HepG2 (cell line): ENCODE measurements around the gene NELL1. TPM values are rescaled to one million over a fixed set of nuclear protein-coding genes. Genes with fewer than 3 reads are reported as not detected.

Experiments
- ATAC-seq: fragments of 200-7000 bp; cut with Tn5 transposase; 3 replicates; pipeline ENCODE4 v1.9.1; 2020; ENCODE audit warnings: mild to moderate bottlenecking, moderate library complexity
- BruUV-seq: library from RNA; stranded (reverse); fragments of 400-500 nt; replicated peaks from 2 replicates; lab custom pipeline; 2021; lab: Mats Ljungman, UMichigan
- CTCF ChIA-PET: fragments of 300-600 bp; formaldehyde crosslinking; extraction: SDS; loops from one replicate; lab custom pipeline; 2021; ENCODE audit warnings: low total read pairs, inconsistent platforms, low intra/inter-chr PET ratio; lab: Yijun Ruan, JAX
- POLR2A ChIA-PET: fragments of 350-600 bp; sonication (Branson Sonifier 250); formaldehyde crosslinking; loops from one replicate; lab custom pipeline; 2020; ENCODE audit warnings: antibody characterized with exemption, inconsistent platforms; lab: Yijun Ruan, JAX
- DNase-seq: peaks from one replicate; pipeline ENCODE4 v3.0.0-alpha.2; 2015; ENCODE audit warnings: low spot score
- FAIRE-seq: peaks from 3 replicates; lab custom pipeline; 2011; peaks lifted over from hg19 to GRCh38; lab: Jason Lieb, UNC
- H2AFZ ChIP-seq: one replicate; pipeline ENCODE4 v1.6.1; 2011; ENCODE audit warnings: low read length, inconsistent platforms
- H3K27ac ChIP-seq: fragments of 300-600 bp; 3 replicates; pipeline ENCODE4 v1.8.0; 2011; ENCODE audit warnings: mixed run types, mild to moderate bottlenecking, mixed read lengths, low read length, inconsistent platforms; ENCODE audit not compliant: insufficient read depth; ENCODE audit errors: extremely low read length
- H3K27me3 ChIP-seq, 2 experiments: fragments of 200-600 bp in 1 of 2; 2 replicates in 1 of 2; 3 replicates in 1 of 2; pipeline versions ENCODE4 v1.6.0 to v1.8.0; 2011; ENCODE audit warnings: low read length in 2 of 2, mild to moderate bottlenecking in 2 of 2, moderate library complexity in 2 of 2, inconsistent platforms in 1 of 2; ENCODE audit not compliant: insufficient read depth in 2 of 2, control insufficient read depth in 1 of 2
- H3K36me3 ChIP-seq, 2 experiments: fragments of 200-600 bp in 1 of 2; replicated peaks in 1 of 2; 2 replicates in 1 of 2; 3 replicates in 1 of 2; pipeline versions ENCODE4 v1.5.1 to v1.8.0; 2011; ENCODE audit warnings: low read length in 2 of 2, inconsistent platforms in 1 of 2; ENCODE audit not compliant: insufficient read depth in 2 of 2, control insufficient read depth in 1 of 2
- H3K4me1 ChIP-seq: 2 replicates; pipeline ENCODE4 v1.5.1; 2012; ENCODE audit warnings: low read length, inconsistent platforms; ENCODE audit not compliant: insufficient read depth
- H3K4me2 ChIP-seq: 2 replicates; pipeline ENCODE4 v1.6.0; 2011; ENCODE audit warnings: low read depth, low read length, inconsistent platforms
- H3K4me3 ChIP-seq, 3 experiments: fragments of 200-600 bp in 1 of 3; sonication (generic), shearing (Covaris generic) in 1 of 3; replicated peaks in 1 of 3; 2 replicates each; pipeline ENCODE4 v1.5.1; 2011 to 2016; ENCODE audit warnings: low read length in 3 of 3, inconsistent platforms in 2 of 3, low read depth in 2 of 3, mild to moderate bottlenecking in 2 of 3, control low read depth in 1 of 3, mixed read lengths in 1 of 3; ENCODE audit not compliant: insufficient read depth in 1 of 3
- H3K79me2 ChIP-seq: one replicate; pipeline ENCODE4 v1.6.1; 2011; ENCODE audit warnings: low read length, inconsistent platforms; ENCODE audit not compliant: insufficient read depth
- H3K9ac ChIP-seq: 2 replicates; pipeline ENCODE4 v1.6.0; 2011; ENCODE audit warnings: mild to moderate bottlenecking, low read depth, low read length, inconsistent platforms; ENCODE audit not compliant: insufficient read depth
- H3K9me3 ChIP-seq: 2 replicates; pipeline ENCODE4 v1.5.1; 2012; ENCODE audit warnings: mild to moderate bottlenecking, low read length
- H4K20me1 ChIP-seq: 2 replicates; pipeline ENCODE4 v1.6.0; 2011; ENCODE audit warnings: inconsistent platforms, mild to moderate bottlenecking, low read length, moderate library complexity; ENCODE audit not compliant: insufficient read depth
- ARNTL ChIP-seq: sonication (generic); formaldehyde crosslinking; IDR thresholded peaks from 2 replicates; pipeline ENCODE4 v1.4.0; 2020; ENCODE audit warnings: mild to moderate bottlenecking, missing genetic modification reagents
- CBFB ChIP-seq: sonication (generic); formaldehyde crosslinking; IDR thresholded peaks from 2 replicates; pipeline ENCODE4 v1.4.0; 2020; ENCODE audit warnings: missing genetic modification reagents
- MAF1 ChIP-seq: sonication (generic); formaldehyde crosslinking; IDR thresholded peaks from 2 replicates; pipeline ENCODE4 v1.5.0; 2020; ENCODE audit warnings: missing genetic modification reagents, borderline replicate concordance
- MTF2 ChIP-seq: sonication (generic); formaldehyde crosslinking; IDR thresholded peaks from 2 replicates; pipeline ENCODE4 v1.5.0; 2020; ENCODE audit warnings: missing genetic modification reagents, borderline replicate concordance
- NFE2L2 ChIP-seq: fragments of 150-350 bp; IDR thresholded peaks from 2 replicates; pipeline ENCODE4 v1.6.1; 2014; ENCODE audit warnings: low read length
- PTBP1 ChIP-seq: fragments of 200-400 bp; formaldehyde crosslinking; IDR thresholded peaks from 2 replicates; pipeline ENCODE4 v1.6.1; 2018; ENCODE audit warnings: low read length, low read depth; ENCODE audit not compliant: poor library complexity, severe bottlenecking
- RARG ChIP-seq: sonication (generic); formaldehyde crosslinking; IDR thresholded peaks from 2 replicates; pipeline ENCODE4 v1.4.0; 2020; ENCODE audit warnings: low read depth, mild to moderate bottlenecking, missing genetic modification reagents
- RBM39 ChIP-seq: fragments of 200-400 bp; formaldehyde crosslinking; IDR thresholded peaks from one replicate; pipeline ENCODE4 v1.6.1; 2018; ENCODE audit warnings: antibody characterized with exemption, mild to moderate bottlenecking, low read depth, low read length; ENCODE audit not compliant: poor library complexity, severe bottlenecking
- SALL2 ChIP-seq: sonication (generic); formaldehyde crosslinking; IDR thresholded peaks from 2 replicates; pipeline ENCODE4 v1.8.1; 2023; ENCODE audit warnings: mild to moderate bottlenecking, missing genetic modification reagents, inconsistent platforms
- ZMYM2 ChIP-seq: sonication (generic); formaldehyde crosslinking; IDR thresholded peaks from 2 replicates; pipeline ENCODE4 v1.8.0; 2022; ENCODE audit warnings: mild to moderate bottlenecking, missing genetic modification reagents
- ZNF10 ChIP-seq: sonication (generic); formaldehyde crosslinking; IDR thresholded peaks from 2 replicates; pipeline ENCODE4 v1.4.0; 2020; ENCODE audit warnings: mild to moderate bottlenecking, low read depth, missing genetic modification reagents, borderline replicate concordance
- ZNF260 ChIP-seq: sonication (generic); formaldehyde crosslinking; IDR thresholded peaks from 2 replicates; pipeline ENCODE4 v1.4.0; 2020; ENCODE audit warnings: missing genetic modification reagents, low read depth, mild to moderate bottlenecking, borderline replicate concordance
- ZNF296 ChIP-seq: sonication (generic); formaldehyde crosslinking; conservative IDR thresholded peaks from 2 replicates; pipeline ENCODE4 v1.5.0; 2020; ENCODE audit warnings: mild to moderate bottlenecking, missing genetic modification reagents
- ZNF451 ChIP-seq: sonication (generic); formaldehyde crosslinking; IDR thresholded peaks from 2 replicates; pipeline ENCODE4 v1.5.0; 2020; ENCODE audit warnings: mild to moderate bottlenecking, missing genetic modification reagents
- ZNF557 ChIP-seq: sonication (generic); formaldehyde crosslinking; IDR thresholded peaks from 2 replicates; pipeline ENCODE4 v1.4.0; 2020; ENCODE audit warnings: missing genetic modification reagents
- ZSCAN30 ChIP-seq: sonication (generic); formaldehyde crosslinking; IDR thresholded peaks from 2 replicates; pipeline ENCODE4 v1.5.0; 2020; ENCODE audit warnings: mild to moderate bottlenecking, missing genetic modification reagents
- WGBS: methylation state at CpG from one replicate; pipeline ENCODE4 v1.1.6; 2017; ENCODE audit warnings: low lambda C conversion rate; 5-methylcytosine and 5-hydroxymethylcytosine counted together
- in situ Hi-C: cut with HindIII; loops from 2 replicates; pipeline ENCODE4 v1.10.0; 2017; ENCODE audit warnings: low pct_unique_long_range_greater_than_20kb; ENCODE audit not compliant: extremely low pct_ligation_motif_present
- intact Hi-C: fragments of 100-400 bp; cut with micrococcal nuclease; formaldehyde crosslinking; loops from one replicate; pipeline ENCODE4 v1.10.0; 2022; ENCODE audit not compliant: unreplicated experiment
- polyA plus RNA-seq, 8 experiments: library from polyadenylated mRNA; depleted of rRNA in 3 of 8; stranded (reverse) in 7 of 8; unstranded in 1 of 8; fragments of >200 nt; fragmentation: Illumina TruSeq in 4 of 8; extraction: Trizol in 4 of 8; gene quantifications; 2 replicates each; pipeline versions ENCODE4 v1.2.1 to v1.2.3, GENCODE V29; 2011 to 2016; ENCODE audit warnings: low read depth in 4 of 8, missing spikeins in 1 of 8, mixed read lengths in 1 of 8; ENCODE audit not compliant: insufficient read depth in 1 of 8
- total RNA-seq, 5 experiments: library from RNA; depleted of rRNA; stranded (reverse); fragments of >200 nt; fragmentation: Illumina TruSeq; extraction: Trizol; gene quantifications; 2 replicates each; pipeline ENCODE4 v1.2.3, GENCODE V29; 2016; ENCODE audit warnings: low read depth in 1 of 5
- TF ChIP-seq, protein P1 (sequence below): fragments of 450-650 bp; IDR thresholded peaks from 2 replicates; pipeline ENCODE4 v1.6.1; 2016
- TF ChIP-seq, protein P2 (sequence below): conservative IDR thresholded peaks from 2 replicates; pipeline ENCODE4 v1.6.1; 2018; ENCODE audit warnings: missing genetic modification reagents
- TF ChIP-seq, protein P3 (sequence below): sonication (generic); formaldehyde crosslinking; IDR thresholded peaks from 2 replicates; pipeline ENCODE4 v1.8.0; 2022; ENCODE audit warnings: missing genetic modification reagents, low read depth, mild to moderate bottlenecking, borderline replicate concordance

Gene NELL1
- total and polyA plus RNA-seq, 2 of the 13 experiments (the other 11 are each of a cell fraction or from before 2014, with no cell fraction given) = not detected

- DNase-seq = no peak
- no peak for ATAC-seq
- Histone ChIP-seq H3K36me3 (no peaks in the 10 kb centered on the region), H2AFZ (no peak overlapping the region), H3K27ac (no peak overlapping the region), H3K79me2 (no peaks in the 10 kb centered on the region), H3K9me3 (no peaks in the 10 kb centered on the region), H3K4me3 (no peak overlapping the region), H3K9ac (no peak overlapping the region), H3K4me2 (no peak overlapping the region), H3K4me1 (no peaks in the 10 kb centered on the region), H4K20me1 (no peaks in the 10 kb centered on the region), H3K27me3 (no peaks in the 10 kb centered on the region)
- intact Hi-C loops (no loop called here), in situ Hi-C loops (no loop called here)
- BruUV-seq = no TSS peak
- POLR2A ChIA-PET = no interaction called here
- FAIRE-seq = no peak
- TF ChIP-seq ZNF296 (no peak), CBFB (CRISPR knock-in tag) (no peak), SALL2 (CRISPR knock-in tag) (no peak), NFE2L2 (no peak), MTF2 (CRISPR knock-in tag) (no peak), ZMYM2 (CRISPR knock-in tag) (no peak), ZSCAN30 (no peak), RARG (no peak), ZNF451 (CRISPR knock-in tag) (no peak), ZNF260 (no peak), RBM39 (no peak), ZNF557 (CRISPR knock-in tag) (no peak), ZNF10 (CRISPR knock-in tag) (no peak), PTBP1 (no peak), ARNTL (CRISPR knock-in tag) (no peak), MAF1 (CRISPR knock-in tag) (no peak)
- TF ChIP-seq, protein P1, sequence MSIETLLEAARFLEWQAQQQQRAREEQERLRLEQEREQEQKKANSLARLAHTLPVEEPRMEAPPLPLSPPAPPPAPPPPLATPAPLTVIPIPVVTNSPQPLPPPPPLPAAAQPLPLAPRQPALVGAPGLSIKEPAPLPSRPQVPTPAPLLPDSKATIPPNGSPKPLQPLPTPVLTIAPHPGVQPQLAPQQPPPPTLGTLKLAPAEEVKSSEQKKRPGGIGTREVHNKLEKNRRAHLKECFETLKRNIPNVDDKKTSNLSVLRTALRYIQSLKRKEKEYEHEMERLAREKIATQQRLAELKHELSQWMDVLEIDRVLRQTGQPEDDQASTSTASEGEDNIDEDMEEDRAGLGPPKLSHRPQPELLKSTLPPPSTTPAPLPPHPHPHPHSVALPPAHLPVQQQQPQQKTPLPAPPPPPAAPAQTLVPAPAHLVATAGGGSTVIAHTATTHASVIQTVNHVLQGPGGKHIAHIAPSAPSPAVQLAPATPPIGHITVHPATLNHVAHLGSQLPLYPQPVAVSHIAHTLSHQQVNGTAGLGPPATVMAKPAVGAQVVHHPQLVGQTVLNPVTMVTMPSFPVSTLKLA = no peak
- TF ChIP-seq, protein P2, sequence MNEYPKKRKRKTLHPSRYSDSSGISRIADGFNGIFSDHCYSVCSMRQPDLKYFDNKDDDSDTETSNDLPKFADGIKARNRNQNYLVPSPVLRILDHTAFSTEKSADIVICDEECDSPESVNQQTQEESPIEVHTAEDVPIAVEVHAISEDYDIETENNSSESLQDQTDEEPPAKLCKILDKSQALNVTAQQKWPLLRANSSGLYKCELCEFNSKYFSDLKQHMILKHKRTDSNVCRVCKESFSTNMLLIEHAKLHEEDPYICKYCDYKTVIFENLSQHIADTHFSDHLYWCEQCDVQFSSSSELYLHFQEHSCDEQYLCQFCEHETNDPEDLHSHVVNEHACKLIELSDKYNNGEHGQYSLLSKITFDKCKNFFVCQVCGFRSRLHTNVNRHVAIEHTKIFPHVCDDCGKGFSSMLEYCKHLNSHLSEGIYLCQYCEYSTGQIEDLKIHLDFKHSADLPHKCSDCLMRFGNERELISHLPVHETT (CRISPR knock-in tag) = no peak
- TF ChIP-seq, protein P3, sequence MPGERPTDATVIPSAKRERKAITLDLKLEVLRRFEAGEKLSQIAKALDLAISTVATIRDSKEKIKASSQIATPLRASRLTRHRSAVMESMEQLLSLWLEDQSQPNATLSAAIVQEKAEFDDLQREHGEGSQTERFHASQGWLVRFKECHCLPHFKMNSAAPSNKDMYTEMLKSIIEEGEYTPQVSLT (CRISPR knock-in tag) = no peak
- CTCF ChIA-PET = no interaction called here
- WGBS = 3% methylated on average over 5 of the region's 5 CpGs
Measured at GRCh38 chr11:21412652-21413383, 743.4 kb downstream of the NELL1 start.
